Neural crest cell (in vitro differentiated cells): ENCODE data around the gene ETV3. TPM values are rescaled to one million over a fixed set of nuclear protein-coding genes. Genes with fewer than 3 reads are reported as not detected.
A peak's percentile ranks its signal among the peaks of the same experiment; 100 is the strongest.

Experiments
- DNase-seq: peaks from one replicate; pipeline ENCODE4 v3.0.0; 2021; ENCODE audit warnings: low read depth, mixed read lengths, low spot score
- H3K27ac Mint-ChIP-seq: one replicate; pipeline ENCODE4 v1.8.0; 2021; ENCODE audit warnings: mild to moderate bottlenecking, mixed read lengths; ENCODE audit not compliant: unreplicated experiment
- H3K27me3 Mint-ChIP-seq: 2 replicates; pipeline ENCODE4 v1.8.0; 2021; ENCODE audit warnings: low read depth, mild to moderate bottlenecking, mixed read lengths
- H3K36me3 Mint-ChIP-seq: 2 replicates; pipeline ENCODE4 v1.8.0; 2021; ENCODE audit warnings: low read depth, mild to moderate bottlenecking, mixed read lengths
- H3K4me1 Mint-ChIP-seq: 2 replicates; pipeline ENCODE4 v1.8.0; 2021; ENCODE audit warnings: mixed read lengths
- H3K4me3 Mint-ChIP-seq: one replicate; pipeline ENCODE4 v1.8.0; 2021; ENCODE audit warnings: mild to moderate bottlenecking, mixed read lengths
- H3K9me3 Mint-ChIP-seq: 2 replicates; pipeline ENCODE4 v1.8.0; 2021; ENCODE audit warnings: mixed read lengths
- CTCF ChIP-seq: fragments of 200-600 bp; sonication (generic); conservative IDR thresholded peaks from 2 replicates; pipeline ENCODE4 v1.5.0; 2021; ENCODE audit warnings: antibody characterized with exemption, mild to moderate bottlenecking
- total RNA-seq: library from RNA; stranded (reverse); gene quantifications from 2 replicates; pipeline ENCODE4 v1.2.1, GENCODE V29; 2021

The ETV3 gene
- total RNA-seq, 1 donor from 2014 or later, result 29.7 TPM

GRCh38 chr1:157088607-157089006 is 49.6 kb downstream of the ETV3 start:
- TF ChIP-seq CTCF, result no peak
- Mint-ChIP-seq H3K27me3 (no peaks in the 10 kb centered on the region), H3K4me1 (peaks cover 11% of the 10 kb centered on the region), H3K27ac (no peak overlapping the region), H3K36me3 (no peaks in the 10 kb centered on the region), H3K4me3 (no peak overlapping the region), H3K9me3 (no peaks in the 10 kb centered on the region)
- DNase-seq, result no peak

GRCh38 chr1:157087030-157087429 is 51.2 kb downstream of the ETV3 start:
- no peaks in the 10 kb centered on the region for H3K27me3 Mint-ChIP-seq
- DNase-seq, result no peak
- no peak for TF ChIP-seq CTCF
- no peaks in the 10 kb centered on the region for H3K36me3 Mint-ChIP-seq
- H3K4me3 Mint-ChIP-seq, result no peak overlapping the region
- H3K4me1 Mint-ChIP-seq, result peaks cover 9% of the 10 kb centered on the region
- H3K9me3 Mint-ChIP-seq, result no peaks in the 10 kb centered on the region
- H3K27ac Mint-ChIP-seq, result peak overlapping the region; percentile 86

- no peak for DNase-seq
- H3K27ac Mint-ChIP-seq, result no peak overlapping the region
These were observed 51.9 kb downstream of the ETV3 start for GRCh38 chr1:157086299-157086698.

GRCh38 chr1:157085421-157085820 is 52.8 kb downstream of the ETV3 start:
- H3K27ac Mint-ChIP-seq, result no peak overlapping the region
- TF ChIP-seq CTCF, result no peak
- H3K27me3 Mint-ChIP-seq, result no peaks in the 10 kb centered on the region
- H3K36me3 Mint-ChIP-seq, result no peaks in the 10 kb centered on the region
- H3K9me3 Mint-ChIP-seq, result no peaks in the 10 kb centered on the region
- H3K4me3 Mint-ChIP-seq, result no peak overlapping the region
- peaks cover 8% of the 10 kb centered on the region for H3K4me1 Mint-ChIP-seq
- DNase-seq, result no peak

More at GRCh38 chr1:157086299-157086698, 51.9 kb downstream of the ETV3 start:
- no peak for TF ChIP-seq CTCF
- Mint-ChIP-seq H3K4me1 (peaks cover 12% of the 10 kb centered on the region), H3K36me3 (no peaks in the 10 kb centered on the region), H3K9me3 (no peaks in the 10 kb centered on the region), H3K4me3 (no peak overlapping the region), H3K27me3 (no peaks in the 10 kb centered on the region)

- no peak for DNase-seq
- H3K9me3 Mint-ChIP-seq, result no peaks in the 10 kb centered on the region
These were observed 53.5 kb downstream of the ETV3 start for GRCh38 chr1:157084720-157085119.

More at GRCh38 chr1:157084720-157085119, 53.5 kb downstream of the ETV3 start:
- H3K27ac Mint-ChIP-seq, result no peak overlapping the region
- H3K4me3 Mint-ChIP-seq, result no peak overlapping the region
- peaks cover 3% of the 10 kb centered on the region for H3K4me1 Mint-ChIP-seq
- H3K27me3 Mint-ChIP-seq, result no peaks in the 10 kb centered on the region
- no peak for TF ChIP-seq CTCF
- no peaks in the 10 kb centered on the region for H3K36me3 Mint-ChIP-seq
